GM13976 (cell line): ENCODE measurements around the gene SREBF1.

ENCODE experiments used
- DNase-seq: peaks from one replicate; pipeline ENCODE4 v3.0.0; 2012; ENCODE audit warnings: low spot score
- in situ Hi-C: fragments of 300-500 bp; cut with MboI; formaldehyde crosslinking; loops from one replicate; pipeline ENCODE4 v1.12.0; 2022; ENCODE audit warnings: low sequenced_read_pairs, mixed read lengths, inconsistent platforms; ENCODE audit not compliant: unreplicated experiment
- TF ChIP-seq, protein P1 (sequence below): IDR thresholded peaks from 2 replicates; pipeline ENCODE4 v1.5.1; 2012; ENCODE audit warnings: borderline replicate concordance, mild to moderate bottlenecking; ENCODE audit not compliant: insufficient read depth; ENCODE audit errors: extremely low read depth, missing control alignments, control extremely low read depth

The SREBF1 gene

DNA sequence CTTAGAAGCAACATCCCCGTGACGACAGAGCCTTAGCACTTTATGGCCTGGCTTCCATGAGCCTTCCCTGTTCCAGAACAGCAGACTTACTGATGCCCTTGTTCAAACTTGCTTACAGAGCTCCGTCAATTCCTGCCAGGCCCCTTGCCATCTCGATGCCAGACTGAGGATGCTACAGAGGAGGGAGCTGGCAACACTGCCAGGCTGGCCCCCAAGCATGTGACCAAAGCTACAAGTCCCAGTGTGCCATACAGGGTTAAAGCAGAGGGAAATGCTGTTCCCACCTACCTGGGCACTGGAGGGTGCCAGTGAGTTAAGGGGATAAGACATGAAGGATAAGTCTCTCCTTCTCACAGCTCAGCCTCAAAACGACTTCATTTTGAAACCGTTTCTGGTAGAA, 33.5 kb upstream of the SREBF1 start:
- in situ Hi-C loops, result loop anchor here (10.0 kb wide), 1 partner anchor 155 kb away; no protein-coding TSS in a partner anchor
- TF ChIP-seq, protein P1, sequence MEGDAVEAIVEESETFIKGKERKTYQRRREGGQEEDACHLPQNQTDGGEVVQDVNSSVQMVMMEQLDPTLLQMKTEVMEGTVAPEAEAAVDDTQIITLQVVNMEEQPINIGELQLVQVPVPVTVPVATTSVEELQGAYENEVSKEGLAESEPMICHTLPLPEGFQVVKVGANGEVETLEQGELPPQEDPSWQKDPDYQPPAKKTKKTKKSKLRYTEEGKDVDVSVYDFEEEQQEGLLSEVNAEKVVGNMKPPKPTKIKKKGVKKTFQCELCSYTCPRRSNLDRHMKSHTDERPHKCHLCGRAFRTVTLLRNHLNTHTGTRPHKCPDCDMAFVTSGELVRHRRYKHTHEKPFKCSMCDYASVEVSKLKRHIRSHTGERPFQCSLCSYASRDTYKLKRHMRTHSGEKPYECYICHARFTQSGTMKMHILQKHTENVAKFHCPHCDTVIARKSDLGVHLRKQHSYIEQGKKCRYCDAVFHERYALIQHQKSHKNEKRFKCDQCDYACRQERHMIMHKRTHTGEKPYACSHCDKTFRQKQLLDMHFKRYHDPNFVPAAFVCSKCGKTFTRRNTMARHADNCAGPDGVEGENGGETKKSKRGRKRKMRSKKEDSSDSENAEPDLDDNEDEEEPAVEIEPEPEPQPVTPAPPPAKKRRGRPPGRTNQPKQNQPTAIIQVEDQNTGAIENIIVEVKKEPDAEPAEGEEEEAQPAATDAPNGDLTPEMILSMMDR, result no peak
- no peak for DNase-seq

DNA sequence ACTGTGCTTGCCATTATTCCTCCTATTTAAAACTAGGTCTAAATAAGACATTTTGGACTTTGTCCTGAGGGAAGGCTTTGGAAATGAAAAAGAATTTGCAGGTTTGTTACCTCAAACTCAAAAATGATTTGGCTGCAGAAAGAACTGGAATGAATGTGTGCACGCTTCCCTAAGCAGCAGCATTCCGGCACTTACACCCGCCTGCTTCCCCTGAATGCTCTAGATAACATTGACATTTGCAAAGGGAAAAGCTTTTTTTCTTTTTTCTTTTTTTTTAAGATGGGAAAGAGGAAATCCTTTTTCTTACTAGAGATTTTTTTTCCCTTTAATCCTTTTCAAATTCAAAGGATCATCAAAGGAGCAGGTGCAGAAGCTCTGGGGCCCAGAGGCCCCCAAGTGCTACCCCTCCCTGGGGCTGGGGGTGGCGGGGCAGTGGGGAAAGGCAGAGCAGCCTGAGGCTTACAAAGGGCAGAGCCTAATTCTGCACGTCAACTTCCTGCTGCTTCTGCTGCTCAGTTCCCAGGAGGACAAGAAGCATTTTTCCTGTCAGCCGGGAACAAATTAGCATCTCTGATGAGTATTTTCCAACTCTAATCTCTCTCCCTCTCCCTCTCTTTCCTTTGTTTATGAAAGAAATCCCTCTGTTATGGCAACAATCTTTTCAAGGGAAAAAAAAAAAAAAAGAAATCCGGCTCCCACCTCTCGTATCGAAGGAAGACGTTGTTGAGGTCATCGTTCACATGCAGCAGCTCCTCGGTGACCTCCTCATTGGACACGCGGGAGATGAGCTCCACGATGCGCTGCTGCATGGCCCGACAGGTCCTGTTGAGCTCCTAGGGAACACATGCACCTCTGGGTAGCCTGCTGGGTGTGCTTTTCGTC, 32.1 kb upstream of the SREBF1 start:
- no peak for DNase-seq
- in situ Hi-C loops, result loop anchor here (10.0 kb wide), 1 partner anchor 54 kb away; no protein-coding TSS in a partner anchor
- TF ChIP-seq, protein P1, result no peak

DNA sequence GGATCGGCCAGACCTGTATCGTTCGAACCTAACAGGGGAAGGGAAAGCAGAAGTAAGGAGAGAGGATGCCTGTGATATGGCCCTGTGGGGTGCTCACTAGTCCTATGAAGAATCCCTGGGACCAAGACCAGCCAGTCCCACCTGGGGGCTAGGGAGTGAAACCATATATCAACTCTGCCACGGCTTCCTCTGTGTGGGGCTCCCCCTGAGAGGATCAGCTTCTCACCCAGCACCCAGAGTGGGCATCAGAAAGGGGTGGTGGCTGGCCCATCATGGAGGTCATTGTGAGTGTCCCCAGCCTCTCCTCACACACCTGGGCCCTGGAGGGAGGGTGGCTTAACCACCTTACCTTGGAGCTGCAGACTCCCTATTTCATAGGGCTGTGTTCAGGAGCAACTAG, 30.1 kb upstream of the SREBF1 start:
- in situ Hi-C loops, result loop anchor here (10.0 kb wide), 1 partner anchor 52 kb away; no protein-coding TSS in a partner anchor
- TF ChIP-seq, protein P1, result no peak
- DNase-seq, result no peak

DNA sequence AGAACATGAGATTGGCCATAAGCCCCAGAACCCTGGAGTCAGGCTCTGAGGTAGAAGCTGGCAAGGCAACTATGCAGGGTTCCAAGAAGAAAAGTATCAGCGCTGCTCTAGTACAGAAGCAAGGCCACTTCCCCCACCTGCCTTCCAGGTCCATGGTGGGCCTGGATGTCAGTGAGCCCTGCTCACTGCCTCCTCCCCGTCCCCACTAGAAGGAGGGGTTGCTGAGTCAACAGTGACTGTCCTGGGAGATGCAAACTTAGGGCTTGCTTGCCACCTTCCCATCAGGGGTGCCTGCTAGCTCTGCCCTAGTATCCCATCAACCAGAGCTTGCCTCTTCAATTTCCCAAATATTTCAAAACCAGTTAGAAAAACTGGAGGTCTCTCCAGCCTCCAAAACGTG, 29.6 kb upstream of the SREBF1 start:
- in situ Hi-C loops, result loop anchor here (10.0 kb wide), 1 partner anchor 52 kb away; no protein-coding TSS in a partner anchor
- TF ChIP-seq, protein P1, result no peak
- DNase-seq, result no peak

DNA sequence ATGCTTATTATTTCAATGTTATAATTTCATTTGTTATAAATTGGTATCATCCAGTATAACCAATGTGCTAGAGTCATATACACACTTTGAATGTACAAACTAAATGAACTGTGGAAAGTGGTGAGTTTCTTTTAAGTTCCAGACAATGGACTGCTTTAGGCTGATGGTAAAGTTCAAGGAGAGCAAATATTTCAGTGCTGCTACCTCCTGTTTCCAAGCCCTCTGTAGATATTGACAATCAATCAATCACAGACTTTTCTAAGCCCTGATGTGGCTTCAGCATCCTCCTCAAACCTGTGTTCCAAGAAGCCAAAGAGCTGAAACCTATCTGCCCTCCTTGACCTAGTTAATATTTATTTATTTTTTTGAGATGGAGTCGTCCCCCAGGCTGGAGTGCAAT, 28.2 kb upstream of the SREBF1 start:
- in situ Hi-C loops, result loop anchor here (10.0 kb wide), 1 partner anchor 50 kb away; no protein-coding TSS in a partner anchor
- no peak for DNase-seq
- TF ChIP-seq, protein P1, result no peak

DNA sequence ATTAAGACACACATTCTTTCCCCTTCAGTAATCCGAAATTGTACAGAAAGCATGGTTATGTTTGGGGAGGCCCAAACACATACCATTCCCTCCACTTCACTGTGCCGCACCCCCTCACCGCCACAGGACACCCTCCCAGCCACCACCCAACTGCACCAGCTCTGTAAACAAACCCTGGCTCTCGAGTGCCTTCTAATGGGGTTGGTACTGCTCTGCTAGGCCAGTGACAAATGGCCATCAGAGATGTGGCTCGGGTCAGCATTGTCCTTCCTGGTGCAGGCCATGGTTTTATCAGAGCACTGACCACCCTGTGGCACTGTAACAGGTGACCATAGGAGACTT, 24.0 kb upstream of the SREBF1 start:
- DNase-seq, result no peak
- in situ Hi-C loops, result loop anchor here (10.0 kb wide), 1 partner anchor 46 kb away; no protein-coding TSS in a partner anchor
- TF ChIP-seq, protein P1, result no peak
